Ectodermal cell (in vitro differentiated cells): ENCODE results near the gene DNHD1.

Experiments
- H3K27ac ChIP-seq: 2 replicates; pipeline ENCODE4 v1.7.0; 2013; ENCODE audit warnings: mild to moderate bottlenecking, low read depth, low read length; ENCODE audit not compliant: insufficient read depth, poor library complexity, severe bottlenecking
- H3K27me3 ChIP-seq: 2 replicates; pipeline ENCODE4 v1.7.0; 2013; ENCODE audit warnings: mild to moderate bottlenecking, low read length; ENCODE audit not compliant: insufficient read depth, control insufficient read depth, poor library complexity, severe bottlenecking
- H3K36me3 ChIP-seq: one replicate; pipeline ENCODE4 v1.7.0; 2013; ENCODE audit warnings: low read length; ENCODE audit not compliant: control insufficient read depth, insufficient read depth
- H3K4me1 ChIP-seq: one replicate; pipeline ENCODE4 v1.7.0; 2013; ENCODE audit warnings: low read length; ENCODE audit not compliant: control insufficient read depth, insufficient read depth
- H3K4me3 ChIP-seq: 2 replicates; pipeline ENCODE4 v1.7.0; 2013; ENCODE audit warnings: low read depth, low read length, control low read depth; ENCODE audit not compliant: insufficient read depth
- H3K9me3 ChIP-seq: 2 replicates; pipeline ENCODE4 v1.7.0; 2013; ENCODE audit warnings: mild to moderate bottlenecking, low read length, moderate library complexity; ENCODE audit not compliant: control insufficient read depth
- WGBS, 2 experiments: methylation state at CpG; one replicate each; pipeline ENCODE4 v1.1.7; 2013; ENCODE audit warnings: missing lambda C conversion rate in 2 of 2; 5-methylcytosine and 5-hydroxymethylcytosine counted together

The DNHD1 gene

DNA sequence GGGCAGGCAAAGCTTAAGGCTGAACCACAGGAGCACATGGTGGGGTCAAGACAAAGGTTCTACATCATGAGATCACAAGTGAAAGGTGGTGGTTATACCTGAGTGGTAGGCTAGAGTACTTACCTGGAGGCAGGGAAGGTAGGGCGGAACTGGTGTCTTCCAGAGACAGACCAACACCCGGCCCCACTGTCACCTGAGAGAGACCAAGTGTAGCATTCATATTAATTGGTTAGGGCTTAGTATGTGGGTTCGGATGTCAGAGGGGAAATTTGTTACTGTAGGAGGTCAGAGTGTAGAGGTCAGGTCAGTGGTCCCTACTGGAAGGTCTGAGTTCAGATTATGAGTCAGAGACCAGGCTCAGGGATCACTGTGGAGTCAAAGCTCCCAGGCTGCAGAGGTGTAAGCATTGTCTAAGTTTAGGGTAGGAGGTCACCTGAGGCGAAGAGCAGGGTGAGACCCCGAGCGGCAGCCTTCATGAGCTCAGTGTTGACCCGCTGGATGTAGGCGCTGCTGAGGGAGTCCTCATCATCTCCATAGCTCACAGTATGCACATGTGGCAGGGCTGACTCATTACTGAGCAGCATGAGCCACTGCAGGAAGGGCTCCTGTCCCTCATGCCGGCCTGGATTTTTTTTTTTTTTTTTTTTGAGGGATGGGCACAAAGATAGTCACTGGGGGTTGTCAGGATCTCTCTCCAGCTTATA lies 119.0 kb downstream of the DNHD1 start:
- peaks cover 17% of the 10 kb centered on the region for H3K4me1 ChIP-seq
- H3K9me3 ChIP-seq, result no peaks in the 10 kb centered on the region
- no peak overlapping the region for H3K4me3 ChIP-seq
- H3K27ac ChIP-seq, result no peak overlapping the region
- WGBS, 2 experiments, result 87 to 92% methylated on average over 9 of the region's 9 CpGs
- H3K36me3 ChIP-seq, result peaks cover under 1% of the 10 kb centered on the region
- H3K27me3 ChIP-seq, result no peaks in the 10 kb centered on the region

DNA sequence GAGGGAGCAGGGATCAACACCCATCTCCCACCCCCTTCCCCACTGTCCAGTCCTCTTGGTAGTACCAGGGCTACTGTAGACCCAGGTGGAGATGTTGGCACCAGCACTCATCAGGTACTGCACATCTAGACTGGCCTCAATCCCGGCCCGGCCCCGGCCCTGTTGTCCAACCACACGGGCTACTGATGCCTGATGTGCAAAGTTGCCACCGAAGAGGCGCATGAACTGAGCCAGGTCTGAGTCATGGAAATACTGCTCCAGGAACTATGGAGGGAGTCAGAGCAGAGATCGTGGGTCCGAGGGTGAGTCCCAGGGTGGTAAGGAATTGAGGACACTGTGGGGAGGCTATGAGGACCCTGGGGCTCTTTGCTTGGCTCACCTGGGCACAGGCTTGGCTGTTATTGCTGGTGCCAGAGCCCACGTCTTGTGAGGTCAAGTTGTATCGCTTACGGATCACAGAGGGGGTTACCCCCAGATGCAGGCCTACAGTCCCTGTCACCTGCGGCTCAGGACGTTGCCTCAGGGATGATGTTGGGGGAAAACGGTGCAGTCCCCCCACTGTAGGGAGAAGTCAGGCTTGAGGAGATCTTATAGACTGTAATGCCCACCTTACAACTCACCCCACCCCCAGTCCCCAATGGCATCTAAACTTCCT lies 119.6 kb downstream of the DNHD1 start:
- H3K27me3 ChIP-seq, result no peaks in the 10 kb centered on the region
- peaks cover 15% of the 10 kb centered on the region for H3K4me1 ChIP-seq
- WGBS, 2 experiments, result 93% methylated on average over 14 of the region's 14 CpGs

DNA sequence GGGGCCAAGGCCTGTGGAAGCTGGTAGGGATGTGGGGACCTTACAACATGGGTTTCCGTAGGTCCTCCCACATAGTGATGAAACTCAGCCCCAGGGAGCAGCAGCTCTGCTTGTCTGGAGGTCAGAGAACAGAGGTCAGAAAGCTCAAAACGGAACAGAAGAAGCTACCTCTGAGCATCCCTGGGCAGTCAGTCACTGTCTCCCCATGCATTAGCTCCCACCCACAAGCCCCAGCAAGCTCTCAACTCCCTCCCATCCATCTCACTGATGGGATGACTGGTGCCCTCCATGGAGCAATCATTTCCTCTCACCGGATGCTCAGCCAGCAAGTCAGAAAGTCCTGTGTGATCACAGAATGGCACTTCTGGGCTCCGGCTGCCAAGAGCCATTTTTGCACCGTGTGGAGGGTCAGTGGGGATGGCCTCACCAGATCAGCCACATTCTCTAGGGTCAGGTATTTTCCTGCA lies 120.3 kb downstream of the DNHD1 start:
- no peak overlapping the region for H3K4me3 ChIP-seq
- 89 to 94% methylated on average over 5 of the region's 5 CpGs for WGBS, 2 experiments
- peaks cover 15% of the 10 kb centered on the region for H3K4me1 ChIP-seq
- H3K27ac ChIP-seq, result no peak overlapping the region
- no peaks in the 10 kb centered on the region for H3K9me3 ChIP-seq
- H3K36me3 ChIP-seq, result no peaks in the 10 kb centered on the region
- no peaks in the 10 kb centered on the region for H3K27me3 ChIP-seq

More for the DNA sequence above, 119.6 kb downstream of the DNHD1 start:
- no peak overlapping the region for H3K27ac ChIP-seq
- H3K36me3 ChIP-seq, result no peaks in the 10 kb centered on the region
- H3K9me3 ChIP-seq, result no peaks in the 10 kb centered on the region
- no peak overlapping the region for H3K4me3 ChIP-seq

DNA sequence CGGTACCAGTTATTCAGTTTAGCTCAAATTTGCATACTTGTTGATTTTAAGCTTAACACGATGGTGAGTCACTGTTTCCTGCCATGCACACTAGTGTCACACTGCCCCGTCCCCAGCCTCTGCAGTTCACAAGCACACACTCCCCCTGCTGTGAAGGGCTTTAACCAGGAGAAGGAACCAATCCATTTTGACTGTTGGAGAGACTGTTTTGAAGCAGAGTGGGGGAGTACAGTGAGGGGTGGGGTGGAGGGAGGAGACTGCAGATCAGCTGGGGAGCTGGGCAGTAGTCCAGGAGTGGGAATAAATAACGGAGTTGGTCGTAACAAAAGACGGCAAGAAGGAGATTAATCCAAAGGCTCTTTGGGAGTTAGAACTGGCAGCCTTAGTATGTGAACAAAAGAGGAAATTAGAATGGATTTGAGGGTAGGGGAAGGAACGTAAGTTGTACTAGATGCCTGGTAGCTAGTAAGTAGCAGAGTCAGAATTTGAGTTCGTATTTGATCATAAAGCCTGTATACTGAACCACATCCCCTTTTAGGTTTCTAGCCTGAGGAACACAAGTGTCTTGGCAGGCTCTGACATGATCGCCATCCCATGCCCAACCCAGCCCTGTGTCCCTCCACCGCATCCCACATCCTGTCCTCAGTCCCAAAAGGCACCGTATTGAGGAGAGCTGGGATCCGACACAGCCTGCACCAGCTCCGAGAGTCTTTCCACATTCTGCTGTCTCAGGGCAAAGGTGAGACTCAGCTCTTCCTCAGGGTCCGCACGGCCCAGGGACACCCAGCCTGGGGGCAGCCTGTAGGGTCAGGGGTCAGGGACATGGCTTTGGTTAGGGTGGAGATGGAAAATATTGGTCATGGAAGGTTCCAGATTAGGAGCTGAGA lies 121.3 kb downstream of the DNHD1 start:
- Histone ChIP-seq H3K36me3 (no peaks in the 10 kb centered on the region), H3K9me3 (no peaks in the 10 kb centered on the region), H3K4me1 (peaks cover 15% of the 10 kb centered on the region), H3K27ac (no peak overlapping the region), H3K27me3 (no peaks in the 10 kb centered on the region), H3K4me3 (peak overlapping the region; percentile 82)
- WGBS, 2 experiments, result 60 to 64% methylated on average over 15 of the region's 15 CpGs

DNA sequence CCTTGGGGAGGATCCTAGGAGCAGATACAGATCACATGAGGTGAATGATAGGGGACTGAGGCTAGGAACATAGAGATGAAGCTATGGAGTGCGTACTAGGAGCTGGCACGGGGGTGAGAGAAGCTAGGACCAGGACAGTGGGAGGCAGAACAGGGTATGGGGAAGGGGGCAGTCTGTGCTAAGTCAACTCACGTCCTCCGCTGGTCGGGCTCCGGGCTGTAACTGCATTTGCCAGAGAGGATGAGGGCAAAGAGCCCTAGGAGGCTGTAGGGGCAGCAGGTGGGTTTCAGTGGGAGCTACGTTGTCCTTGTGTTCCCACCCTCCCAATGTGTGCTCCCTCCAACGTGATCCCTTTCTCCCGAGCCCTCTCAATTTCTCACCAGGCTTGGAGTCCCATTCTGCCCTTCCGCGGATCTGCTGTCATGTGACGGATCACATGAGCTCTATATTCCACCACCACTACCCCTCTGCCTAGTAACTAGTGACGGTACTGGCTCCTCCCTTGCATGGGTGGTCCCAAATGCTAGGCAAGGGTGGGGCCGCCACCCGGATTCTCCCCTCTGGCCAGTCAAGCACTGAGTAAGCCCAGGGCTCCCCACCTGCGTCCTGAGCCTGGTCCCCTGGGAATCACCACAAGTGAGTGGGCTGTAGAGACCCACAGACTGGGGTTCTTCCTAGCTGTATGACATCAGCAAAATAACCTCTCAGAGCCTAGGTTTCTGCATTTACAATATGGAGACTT lies 122.1 kb downstream of the DNHD1 start, which contains the start of gene TPP1:
Gene TPP1 (minus strand): TSS at position 419 of the 742 bp plus-strand sequence. CDS start 22 bp downstream, at position 397.
- Histone ChIP-seq H3K27me3 (no peaks in the 10 kb centered on the region), H3K4me3 (peak within 1 kb of the TSS; percentile 82), H3K36me3 (no peaks in the 10 kb centered on the region), H3K27ac (no peak within 1 kb of the TSS), H3K9me3 (no peaks in the 10 kb centered on the region), H3K4me1 (peaks cover 15% of the 10 kb centered on the region)
- 1% methylated on average over 16 of the region's 16 CpGs for WGBS, 2 experiments

DNA sequence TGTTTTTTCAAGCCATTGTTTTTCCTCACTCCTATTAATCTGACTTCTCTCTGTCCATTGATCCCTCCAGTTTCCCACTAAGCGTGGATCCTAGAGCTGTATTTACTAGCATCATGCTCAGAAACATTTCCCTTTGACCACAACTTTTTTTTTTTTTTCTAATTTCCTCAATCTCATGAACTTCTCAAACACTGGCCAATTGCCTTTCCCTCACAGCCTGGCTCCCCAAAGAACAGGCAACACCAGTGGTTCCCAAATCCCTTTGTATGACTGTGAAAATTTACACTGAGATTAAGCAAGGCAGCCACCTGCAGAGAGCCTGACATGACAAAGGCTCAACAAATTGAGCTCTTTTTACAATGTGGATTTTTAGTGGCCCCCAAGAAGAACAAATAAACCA lies 123.6 kb downstream of the DNHD1 start:
- H3K27ac ChIP-seq, result no peak overlapping the region
- H3K36me3 ChIP-seq, result peaks cover 3% of the 10 kb centered on the region
- H3K4me1 ChIP-seq, result peaks cover 15% of the 10 kb centered on the region
- H3K27me3 ChIP-seq, result no peaks in the 10 kb centered on the region
- no peak overlapping the region for H3K4me3 ChIP-seq
- WGBS, 2 experiments, result 85 to 91% methylated on average over 1 of the region's 1 CpG
- no peaks in the 10 kb centered on the region for H3K9me3 ChIP-seq
